ENCODE results near the gene KRTAP10-4. TPM values are rescaled to one million over a fixed set of nuclear protein-coding genes. Genes with fewer than 3 reads are reported as not detected.
"Not testable (repeated sequence)": the region's sequence is repeated elsewhere in the genome, so short reads cannot be mapped to it uniquely, and the experiment has no call there.

KRTAP10-4 gene
- total RNA-seq, 3 donors from 2014 or later, result not detected

DNA sequence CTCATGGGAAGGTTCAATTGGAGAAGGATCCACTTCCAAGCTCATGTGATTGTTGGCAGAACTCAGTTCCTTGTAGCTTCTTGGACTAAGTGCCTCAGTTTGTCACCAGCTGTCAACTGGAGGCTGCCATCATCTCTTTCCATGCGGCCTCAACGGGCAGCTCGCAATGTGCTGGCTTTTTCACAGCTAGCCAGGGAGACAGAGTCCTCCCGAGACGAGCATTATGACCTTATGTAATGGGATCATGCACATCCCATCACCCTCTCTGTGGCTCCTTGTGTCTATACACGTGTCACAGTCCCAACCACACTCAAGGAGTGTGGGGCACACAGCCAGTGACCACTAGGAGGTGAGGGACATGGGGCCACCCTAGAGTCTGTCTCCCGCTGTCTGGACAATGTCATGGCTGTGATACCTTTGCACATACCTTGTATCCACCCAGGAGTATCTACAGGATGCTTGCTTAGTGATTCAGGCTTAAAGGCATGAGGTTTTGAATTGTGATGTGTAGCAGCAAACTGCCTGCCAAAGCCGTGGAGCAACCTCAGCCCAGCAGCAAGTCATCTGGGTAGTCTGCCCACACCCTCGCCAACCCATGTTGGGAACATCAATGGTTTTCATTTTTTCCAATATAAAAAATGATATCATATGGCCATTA is 22.7 kb downstream of the KRTAP10-4 start:
- Histone ChIP-seq H3K4me3 (no peak overlapping the region), H3K27ac (no peak overlapping the region), H3K27me3 (peaks cover 0 to 47% of the 10 kb centered on the region in 2 donors), H3K36me3 (no peaks in the 10 kb centered on the region), H3K9me3 (peaks cover 0 to 7% of the 10 kb centered on the region in 2 donors), H3K4me1 (no peaks in the 10 kb centered on the region)
- intact Hi-C loops (cut with DNase I; ENCODE audit: low total_unique reads), result no loop called here
- TF ChIP-seq POLR2A (IDR thresholded peaks at IDR 0.05) (no peak), POLR2AphosphoS5 (IDR thresholded peaks at IDR 0.05) (no peak)
- TF ChIP-seq, protein P1, sequence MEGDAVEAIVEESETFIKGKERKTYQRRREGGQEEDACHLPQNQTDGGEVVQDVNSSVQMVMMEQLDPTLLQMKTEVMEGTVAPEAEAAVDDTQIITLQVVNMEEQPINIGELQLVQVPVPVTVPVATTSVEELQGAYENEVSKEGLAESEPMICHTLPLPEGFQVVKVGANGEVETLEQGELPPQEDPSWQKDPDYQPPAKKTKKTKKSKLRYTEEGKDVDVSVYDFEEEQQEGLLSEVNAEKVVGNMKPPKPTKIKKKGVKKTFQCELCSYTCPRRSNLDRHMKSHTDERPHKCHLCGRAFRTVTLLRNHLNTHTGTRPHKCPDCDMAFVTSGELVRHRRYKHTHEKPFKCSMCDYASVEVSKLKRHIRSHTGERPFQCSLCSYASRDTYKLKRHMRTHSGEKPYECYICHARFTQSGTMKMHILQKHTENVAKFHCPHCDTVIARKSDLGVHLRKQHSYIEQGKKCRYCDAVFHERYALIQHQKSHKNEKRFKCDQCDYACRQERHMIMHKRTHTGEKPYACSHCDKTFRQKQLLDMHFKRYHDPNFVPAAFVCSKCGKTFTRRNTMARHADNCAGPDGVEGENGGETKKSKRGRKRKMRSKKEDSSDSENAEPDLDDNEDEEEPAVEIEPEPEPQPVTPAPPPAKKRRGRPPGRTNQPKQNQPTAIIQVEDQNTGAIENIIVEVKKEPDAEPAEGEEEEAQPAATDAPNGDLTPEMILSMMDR (IDR thresholded peaks at IDR 0.05), result no peak
- DNase-seq (ENCODE audit: low spot score in 2 of 2), result no peak

- H3K4me1 ChIP-seq, result no peaks in the 10 kb centered on the region
- no peaks in the 10 kb centered on the region for H3K36me3 ChIP-seq
- TF ChIP-seq, protein P1 (IDR thresholded peaks at IDR 0.05), result no peak
- TF ChIP-seq POLR2AphosphoS5 (IDR thresholded peaks at IDR 0.05), result no peak
- no peak for TF ChIP-seq POLR2A (IDR thresholded peaks at IDR 0.05)
- intact Hi-C loops (cut with DNase I; ENCODE audit: low total_unique reads), result no loop called here
- peaks cover 0 to 7% of the 10 kb centered on the region in 2 donors for H3K9me3 ChIP-seq
- H3K4me3 ChIP-seq, result no peak overlapping the region
- peaks cover 0 to 50% of the 10 kb centered on the region in 2 donors for H3K27me3 ChIP-seq
- no peak for DNase-seq (ENCODE audit: low spot score in 2 of 2)
- no peak overlapping the region for H3K27ac ChIP-seq
Observed at GRCh38 chr21:44598061-44598460, 24.5 kb downstream of the KRTAP10-4 start.

- intact Hi-C loops (cut with DNase I; ENCODE audit: low total_unique reads), result no loop called here
- no peaks in the 10 kb centered on the region for H3K4me1 ChIP-seq
- peaks cover 0 to 60% of the 10 kb centered on the region in 2 donors for H3K27me3 ChIP-seq
- H3K9me3 ChIP-seq, result peaks cover 0 to 10% of the 10 kb centered on the region in 2 donors
- H3K36me3 ChIP-seq, result no peaks in the 10 kb centered on the region
- TF ChIP-seq, protein P1 (IDR thresholded peaks at IDR 0.05), result no peak
- TF ChIP-seq POLR2A (IDR thresholded peaks at IDR 0.05) (no peak), POLR2AphosphoS5 (IDR thresholded peaks at IDR 0.05) (no peak)
- H3K4me3 ChIP-seq, result no peak overlapping the region
- no peak for DNase-seq (ENCODE audit: low spot score in 2 of 2)
- no peak overlapping the region for H3K27ac ChIP-seq
Observed at GRCh38 chr21:44599264-44600029, 25.9 kb downstream of the KRTAP10-4 start.

- H3K4me3 ChIP-seq; DNase-seq (ENCODE audit: low spot score in 2 of 2); H3K27ac ChIP-seq; H3K4me1 ChIP-seq; H3K36me3 ChIP-seq; intact Hi-C loops (cut with DNase I; ENCODE audit: low total_unique reads): not testable (repeated sequence)
- Histone ChIP-seq H3K9me3 (peaks cover 0 to 12% of the 10 kb centered on the region in 2 donors), H3K27me3 (peaks cover 0 to 60% of the 10 kb centered on the region in 2 donors)
Observed at GRCh38 chr21:44600118-44600978, 26.8 kb downstream of the KRTAP10-4 start, which contains the start of gene KRTAP10-7. TSS of gene KRTAP10-7 (plus strand) at chr21:44600597. CDS start at chr21:44600622, 25 bp downstream.

DNA sequence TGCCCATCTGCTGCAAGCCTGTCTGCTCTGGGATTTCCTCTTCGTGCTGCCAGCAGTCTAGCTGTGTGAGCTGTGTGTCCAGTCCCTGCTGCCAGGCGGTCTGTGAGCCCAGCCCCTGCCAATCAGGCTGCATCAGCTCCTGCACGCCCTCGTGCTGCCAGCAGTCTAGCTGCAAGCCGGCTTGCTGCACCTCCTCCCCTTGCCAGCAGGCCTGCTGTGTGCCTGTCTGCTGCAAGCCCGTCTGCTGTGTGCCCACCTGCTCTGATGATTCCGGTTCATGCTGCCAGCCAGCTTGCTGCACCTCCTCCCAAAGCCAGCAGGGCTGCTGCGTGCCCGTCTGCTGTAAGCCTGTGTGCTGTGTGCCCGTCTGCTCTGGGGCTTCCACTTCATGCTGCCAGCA is 27.6 kb downstream of the KRTAP10-4 start:
- H3K4me1 ChIP-seq; H3K36me3 ChIP-seq; H3K27ac ChIP-seq; H3K4me3 ChIP-seq; intact Hi-C loops (cut with DNase I; ENCODE audit: low total_unique reads); DNase-seq (ENCODE audit: low spot score in 2 of 2): not testable (repeated sequence)
- Histone ChIP-seq H3K9me3 (peaks cover 0 to 12% of the 10 kb centered on the region in 2 donors), H3K27me3 (peaks cover 0 to 56% of the 10 kb centered on the region in 2 donors)
